Stimulated activated CD8-positive, alpha-beta memory T cell treated with anti-CD3 and anti-CD28 coated beads, Interleukin-15, amount 100 ng/mL, for 1 hour (primary cell): ENCODE results near the gene HORMAD2.
"Not testable (repeated sequence)": the region's sequence is repeated elsewhere in the genome, so short reads cannot be mapped to it uniquely, and the experiment has no call there.

Experiments used
- DNase-seq: peaks from one replicate; pipeline ENCODE4 v3.0.0-alpha.2; 2020; ENCODE audit warnings: low read depth

HORMAD2 gene

GRCh38 chr22:30057375-30057774 lies 22.9 kb upstream of the HORMAD2 start:
- DNase-seq: no peak

DNA sequence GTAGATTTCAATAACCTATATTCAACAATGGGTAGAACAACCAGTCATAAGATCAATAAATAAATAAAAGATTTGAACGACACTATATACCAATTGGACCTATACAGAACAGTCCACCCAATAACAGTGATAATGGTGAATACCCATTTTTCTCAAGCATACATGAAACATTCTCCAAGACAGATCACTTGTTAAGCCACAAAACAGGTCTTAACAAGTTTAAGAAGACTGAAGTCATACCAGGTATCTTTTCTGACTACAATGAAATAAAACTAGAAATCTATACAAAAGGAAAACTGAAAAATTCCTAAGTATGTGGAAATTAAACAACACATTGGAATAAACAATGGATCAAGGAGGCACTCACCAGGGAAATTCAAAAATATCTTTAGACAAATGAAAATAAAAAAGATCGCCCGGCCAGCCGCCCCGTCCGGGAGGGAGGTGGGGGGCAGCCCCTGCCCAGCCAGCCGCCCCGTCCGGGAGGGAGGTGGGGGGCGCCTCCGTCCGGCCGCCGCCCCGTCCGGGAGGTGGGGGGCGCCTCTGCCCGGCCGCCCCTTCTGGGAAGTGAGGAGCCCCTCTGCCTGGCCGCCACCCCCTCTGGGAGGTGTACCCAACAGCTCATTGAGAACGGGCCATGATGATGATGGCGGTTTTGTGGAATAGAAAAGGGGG lies 20.8 kb upstream of the HORMAD2 start:
- DNase-seq: not testable (repeated sequence)

DNA sequence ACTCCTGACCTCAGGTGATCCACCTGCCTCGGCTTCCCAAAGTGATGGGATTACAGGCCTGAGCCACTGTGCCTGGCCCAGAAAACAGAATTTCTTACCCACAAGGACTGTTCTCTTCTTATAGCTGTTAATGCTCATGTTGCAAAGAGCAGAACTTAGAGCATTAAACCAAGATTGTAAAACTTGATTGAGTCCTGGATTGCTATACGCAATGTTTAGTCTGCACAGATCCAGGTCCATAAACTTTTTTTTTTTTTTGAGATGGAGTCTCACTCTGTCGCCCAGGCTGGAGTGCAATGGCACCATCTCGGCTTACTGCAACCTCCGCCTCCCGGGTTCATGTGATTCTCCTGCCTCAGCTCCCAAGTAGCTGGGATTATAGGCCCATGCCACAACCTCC lies 19.2 kb upstream of the HORMAD2 start:
- not testable (repeated sequence) for DNase-seq

GRCh38 chr22:30062259-30062658 lies 18.0 kb upstream of the HORMAD2 start:
- DNase-seq: no peak

DNA sequence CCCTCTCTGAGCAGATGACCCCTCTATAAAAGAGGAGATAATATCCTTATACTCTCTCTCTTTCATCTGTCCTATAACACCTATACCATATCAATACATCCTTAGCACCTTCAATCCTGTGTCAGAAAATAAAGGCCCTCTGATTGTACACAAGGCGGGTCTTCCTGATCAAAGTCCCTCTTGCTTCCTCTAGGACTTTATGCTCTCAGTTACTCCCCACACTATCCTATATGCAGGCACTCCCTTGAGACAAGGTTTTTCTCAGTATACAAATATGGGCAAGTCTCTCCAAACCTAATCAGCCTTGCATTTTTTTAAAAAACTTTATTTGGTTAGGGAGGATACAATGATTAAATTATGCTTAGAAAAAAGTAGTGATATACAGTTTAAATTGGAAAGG lies 17.3 kb upstream of the HORMAD2 start:
- DNase-seq: no peak

DNA sequence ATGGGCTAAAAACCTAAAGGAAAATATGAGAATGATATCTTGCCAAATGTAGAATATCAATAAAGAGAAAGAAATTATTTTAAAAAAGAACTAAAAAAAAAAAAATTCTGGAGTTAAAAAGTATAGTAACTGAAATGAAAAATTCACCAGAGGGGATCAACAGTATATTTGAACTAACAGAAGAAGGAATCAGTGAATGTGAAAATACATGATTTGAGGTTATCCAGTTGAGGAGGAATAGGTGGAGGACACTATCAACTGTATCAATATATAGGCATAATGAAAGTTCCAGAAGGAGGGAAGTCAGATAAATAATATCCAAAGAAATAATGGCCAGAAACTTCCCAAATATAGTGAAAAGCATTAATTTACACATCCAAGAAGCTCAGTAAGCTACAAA lies 16.1 kb upstream of the HORMAD2 start:
- DNase-seq: no peak

- no peak for DNase-seq
Measured at GRCh38 chr22:30073743-30074142, 6.5 kb upstream of the HORMAD2 start.

DNA sequence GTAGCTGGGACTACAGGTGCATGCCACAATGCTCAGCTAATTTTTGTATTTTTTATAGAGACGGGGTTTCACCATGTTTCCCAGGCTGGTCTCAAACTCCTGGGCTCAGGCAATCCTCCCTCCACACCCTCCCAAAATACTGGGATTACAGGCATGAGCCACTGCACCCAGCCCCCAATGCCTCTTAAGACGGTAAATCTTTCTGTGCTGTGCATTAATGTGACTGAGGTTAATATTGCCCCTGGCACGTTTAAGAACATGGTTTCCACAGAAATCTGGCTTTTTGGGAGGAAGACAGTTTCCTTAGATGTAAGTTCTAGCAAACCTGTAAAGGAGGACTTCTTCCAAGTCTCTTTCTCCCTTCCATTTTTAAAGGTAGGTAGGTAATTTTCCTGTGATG lies 6.1 kb upstream of the HORMAD2 start:
- no peak for DNase-seq

DNA sequence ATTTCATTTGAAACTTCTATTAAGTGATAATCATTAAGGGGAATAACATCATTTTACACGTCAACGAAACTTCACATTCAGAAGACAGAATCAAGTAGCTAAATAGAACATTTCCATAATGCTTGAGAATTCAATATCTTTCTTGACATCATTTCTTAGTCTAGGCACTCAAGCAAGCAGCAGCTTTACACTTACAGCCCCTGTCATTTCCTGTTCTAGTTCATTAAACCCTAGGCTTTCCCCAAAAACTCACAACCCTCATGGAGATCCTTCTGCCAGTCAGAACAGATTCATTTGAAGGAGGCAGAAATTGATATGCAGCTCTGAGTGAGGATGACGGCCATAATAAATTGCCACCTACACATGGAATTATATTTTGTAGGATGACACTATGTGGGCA lies 5.3 kb upstream of the HORMAD2 start:
- DNase-seq: no peak

- no peak for DNase-seq
Measured at GRCh38 chr22:30077279-30077880, 2.9 kb upstream of the HORMAD2 start.

DNA sequence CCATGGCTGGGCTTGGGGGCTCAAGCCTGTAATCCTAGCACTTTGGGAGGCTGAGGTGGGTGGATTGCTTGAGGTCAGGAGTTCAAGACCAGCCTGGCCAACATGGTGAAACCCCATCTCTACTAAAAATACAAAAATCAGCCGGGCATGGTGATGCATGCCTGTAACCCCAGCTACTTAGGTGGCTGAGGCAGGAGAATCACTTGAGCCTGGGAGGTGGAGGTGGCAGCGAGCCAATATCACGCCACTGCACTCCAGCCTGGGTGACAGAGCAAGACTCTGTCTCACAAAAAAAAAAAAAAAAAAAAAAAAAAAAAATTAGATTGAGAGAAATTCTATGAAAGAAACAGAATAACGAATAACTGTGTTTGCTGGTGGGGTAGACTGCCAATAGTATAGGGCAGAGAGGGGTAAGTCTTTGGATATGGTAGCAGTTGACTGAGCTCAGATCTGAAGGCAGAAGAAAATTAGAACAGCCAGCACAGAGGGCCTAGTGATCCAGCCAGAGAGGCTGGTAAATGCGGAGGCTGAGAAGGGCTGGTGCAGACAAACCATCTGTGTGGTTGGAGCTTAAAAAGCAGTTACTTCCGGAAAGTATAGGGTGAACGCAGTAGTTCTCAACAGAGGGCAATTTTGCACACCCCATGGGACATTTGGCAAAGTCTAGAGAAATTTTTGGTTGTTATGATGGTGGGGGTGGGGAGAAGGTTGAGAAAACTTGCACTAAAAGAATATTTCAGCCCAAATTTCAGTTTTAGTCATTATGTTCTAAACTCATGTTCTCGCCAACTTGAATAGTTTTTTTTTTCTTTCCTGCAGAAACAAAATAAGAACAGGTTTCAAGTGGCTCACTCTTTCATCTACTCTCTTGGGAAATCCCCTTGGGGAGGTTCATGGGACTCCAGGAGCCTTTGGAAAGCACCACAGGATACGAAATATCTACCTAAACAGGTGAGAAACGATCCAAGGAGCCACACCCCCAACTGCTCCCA lies 1.6 kb upstream of the HORMAD2 start:
- no peak for DNase-seq

DNA sequence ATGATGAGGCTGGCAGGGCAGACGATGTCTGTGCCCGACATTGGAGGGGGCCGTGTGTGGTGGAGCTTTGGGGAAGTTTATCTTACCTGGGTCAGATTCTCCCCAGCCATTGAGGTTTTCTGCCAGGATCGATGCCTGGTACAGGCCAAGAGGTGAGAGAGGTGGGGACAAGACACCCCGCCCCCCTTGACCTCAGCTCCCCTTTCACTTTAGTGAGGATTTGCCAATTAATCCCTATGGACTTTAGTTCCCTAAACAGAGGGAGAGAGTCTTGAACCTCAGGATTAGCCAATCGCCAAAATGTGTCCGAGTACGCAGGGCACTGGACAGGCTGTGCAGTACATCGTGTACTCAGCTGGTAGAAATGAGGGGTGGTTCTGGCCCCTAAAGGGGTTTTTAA lies 541 bp downstream of the HORMAD2 start:
- DNase-seq: no peak

GRCh38 chr22:30086496-30086895 lies 6.2 kb downstream of the HORMAD2 start:
- DNase-seq: no peak

DNA sequence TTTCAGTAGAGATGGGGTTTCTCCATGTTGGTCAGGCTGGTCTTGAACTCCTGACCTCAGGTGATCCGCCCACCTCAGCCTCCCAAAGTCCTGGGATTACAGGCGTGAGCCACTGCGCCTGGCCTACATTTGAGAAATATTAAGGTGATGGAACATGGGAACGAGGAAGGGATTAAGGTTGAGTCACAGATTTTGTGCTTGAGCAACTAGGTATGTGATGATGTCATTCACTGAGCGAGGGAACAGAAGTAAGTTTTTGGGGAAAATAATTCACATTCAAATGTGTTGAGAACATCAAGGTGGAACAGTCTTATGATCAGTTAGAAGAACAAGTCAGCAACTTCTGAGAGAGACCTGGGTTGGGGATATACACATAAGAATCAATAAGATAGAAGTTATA lies 6.8 kb downstream of the HORMAD2 start:
- DNase-seq: not testable (repeated sequence)

DNA sequence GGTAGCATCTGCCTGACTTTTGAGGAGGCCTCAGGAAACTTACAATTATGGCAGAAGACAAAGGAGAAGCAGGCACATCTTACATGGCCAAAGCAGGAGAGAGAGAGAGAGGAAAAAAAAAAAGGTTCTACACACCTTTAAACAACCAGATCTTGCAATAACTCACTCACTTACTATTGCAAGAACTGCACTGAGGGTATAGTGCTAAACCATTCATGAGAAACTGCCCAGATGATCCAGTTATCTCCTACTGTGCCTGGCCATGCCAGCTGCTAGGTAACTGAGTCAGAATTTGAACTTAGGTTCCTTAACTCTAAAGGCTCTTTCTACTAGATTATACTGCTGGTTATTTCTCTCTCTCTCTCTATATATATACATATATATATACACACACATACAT lies 7.3 kb downstream of the HORMAD2 start:
- DNase-seq: no peak

DNA sequence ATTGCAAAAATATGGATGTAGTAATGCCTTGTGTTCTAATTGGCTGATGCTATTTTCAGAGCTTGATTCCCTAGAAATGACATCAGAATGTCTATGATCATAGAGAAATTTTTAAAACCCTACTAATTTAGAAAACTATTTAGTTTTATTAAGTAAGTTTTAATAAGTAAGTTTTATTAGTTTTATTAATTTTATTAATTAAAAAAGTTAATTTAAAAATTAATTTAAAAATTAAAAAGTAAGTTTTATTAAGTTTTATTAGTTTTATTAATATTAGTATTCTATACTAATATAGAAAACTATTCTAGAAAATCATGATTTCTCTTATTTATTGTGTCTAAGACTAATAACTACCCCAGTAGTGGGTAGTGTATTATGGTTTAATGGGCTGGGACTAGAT lies 8.2 kb downstream of the HORMAD2 start:
- DNase-seq: no peak

DNA sequence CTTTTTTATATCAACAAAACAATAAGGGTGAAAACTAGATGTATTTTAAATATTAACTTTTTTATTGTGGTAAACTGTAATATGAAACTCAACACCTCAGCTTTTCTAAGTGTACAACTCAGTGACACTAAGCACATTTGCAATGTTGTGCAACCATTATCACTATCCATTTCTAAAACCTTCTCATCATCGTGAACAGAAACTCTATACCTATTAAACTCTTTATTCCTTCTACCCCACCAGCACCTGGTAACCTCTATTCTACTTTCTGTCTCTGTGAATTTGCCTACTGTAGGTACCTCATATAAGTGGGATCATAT lies 9.4 kb downstream of the HORMAD2 start:
- DNase-seq: no peak

GRCh38 chr22:30092686-30093085 lies 12.4 kb downstream of the HORMAD2 start:
- DNase-seq: no peak

DNA sequence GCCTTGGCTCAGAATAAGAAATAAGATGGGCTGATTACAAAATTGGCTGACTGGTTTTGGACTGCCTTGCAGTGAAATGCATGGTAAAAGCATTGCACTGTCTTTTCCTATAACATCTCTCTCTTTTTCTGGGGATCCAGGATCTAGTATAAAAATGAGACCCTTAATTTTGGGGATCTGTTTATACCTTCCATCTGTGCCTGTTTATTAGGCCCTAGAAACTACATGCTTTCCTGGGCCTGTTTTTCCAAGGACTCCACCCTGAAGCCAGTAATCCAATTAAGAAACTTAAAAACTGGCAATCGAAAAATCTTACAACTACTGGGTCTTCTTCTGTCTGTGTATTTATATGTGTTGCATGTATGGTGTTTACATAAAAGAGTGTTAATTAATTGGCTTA lies 14.5 kb downstream of the HORMAD2 start:
- DNase-seq: no peak

DNA sequence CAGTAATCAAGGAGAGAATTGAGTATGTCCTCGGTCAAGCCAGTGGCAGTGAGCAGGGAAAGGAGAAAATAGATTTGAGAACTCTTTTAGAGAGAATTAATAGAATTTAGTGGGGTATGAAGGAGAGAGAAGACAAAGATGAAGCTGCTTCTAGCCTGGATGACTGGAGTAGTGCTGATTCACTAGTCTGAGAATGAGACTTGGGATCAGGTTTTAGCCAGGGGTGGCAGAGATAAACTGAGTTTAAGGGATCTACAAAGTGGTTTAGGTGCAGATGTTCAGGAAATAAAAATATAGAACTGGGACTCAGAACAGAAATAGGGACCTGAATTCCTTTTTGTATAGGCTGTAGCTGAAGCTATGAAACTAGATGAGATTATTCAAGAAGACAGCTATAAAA lies 17.6 kb downstream of the HORMAD2 start:
- no peak for DNase-seq

DNA sequence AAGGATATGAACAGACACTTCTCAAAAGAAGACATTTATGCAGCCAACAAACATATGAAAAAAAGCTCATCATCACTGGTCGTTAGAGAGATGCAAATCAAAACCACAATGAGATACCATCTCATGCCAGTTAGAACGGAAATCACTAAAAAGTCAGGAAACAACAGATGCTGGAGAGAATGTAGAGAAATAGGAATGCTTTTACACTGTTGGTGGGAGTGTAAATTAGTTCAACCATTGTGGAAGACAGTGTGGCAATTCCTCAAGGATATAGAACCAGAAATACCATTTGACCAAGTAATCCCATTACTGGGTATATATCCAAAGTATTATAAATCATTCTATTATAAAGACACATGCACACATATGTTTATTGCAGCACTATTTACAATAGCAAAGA lies 20.5 kb downstream of the HORMAD2 start:
- not testable (repeated sequence) for DNase-seq

- no peak for DNase-seq
Measured at GRCh38 chr22:30104501-30105156, 24.4 kb downstream of the HORMAD2 start.

DNA sequence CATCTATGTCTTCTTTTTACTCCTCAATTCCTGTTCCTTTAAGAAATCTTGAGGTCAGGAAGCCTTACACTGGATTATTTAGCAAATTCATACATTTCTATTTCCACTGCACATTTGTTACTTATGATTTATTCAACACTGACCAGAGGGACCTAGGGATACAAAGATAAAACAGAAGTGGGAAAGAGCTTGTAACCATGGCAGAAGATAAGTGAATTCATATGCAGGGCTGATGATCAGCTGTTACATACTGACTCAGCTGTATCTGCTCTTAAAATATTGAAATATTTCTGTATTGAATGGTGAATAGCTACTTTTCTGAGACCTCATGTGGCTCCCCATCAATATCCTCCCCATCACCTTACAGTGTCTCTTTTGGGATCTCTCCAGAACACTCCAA lies 25.2 kb downstream of the HORMAD2 start:
- no peak for DNase-seq
